ENCODE data around the gene MYH14.
"Not testable (repeated sequence)": the region's sequence is repeated elsewhere in the genome, so short reads cannot be mapped to it uniquely, and the experiment has no call there.

The MYH14 gene

GRCh38 chr19:50222691-50223438, 19.4 kb downstream of the MYH14 start:
- Mint-ChIP-seq H3K4me3 (no peak overlapping the region), H3K36me3 (ENCODE audit: insufficient read depth) (no peaks in the 10 kb centered on the region), H3K27ac (no peak overlapping the region), H3K4me1 (ENCODE audit: low read depth in 2 of 2) (no peaks in the 10 kb centered on the region), H3K9me3 (no peaks in the 10 kb centered on the region), H3K27me3 (peaks cover 6 to 26% of the 10 kb centered on the region in 2 donors)
- no peak for DNase-seq
- no peak for ATAC-seq (replicated peaks)

- no peak overlapping the region for H3K4me3 Mint-ChIP-seq
- H3K27ac Mint-ChIP-seq, result no peak overlapping the region
- H3K4me1 Mint-ChIP-seq (ENCODE audit: low read depth in 2 of 2), result no peaks in the 10 kb centered on the region
- H3K9me3 Mint-ChIP-seq, result no peaks in the 10 kb centered on the region
- peaks cover 6 to 28% of the 10 kb centered on the region in 2 donors for H3K27me3 Mint-ChIP-seq
- DNase-seq (no peak), ATAC-seq (replicated peaks) (no peak)
- no peaks in the 10 kb centered on the region for H3K36me3 Mint-ChIP-seq (ENCODE audit: insufficient read depth)
These were observed 20.0 kb downstream of the MYH14 start for GRCh38 chr19:50223439-50223716.

- Mint-ChIP-seq H3K4me1 (ENCODE audit: low read depth in 2 of 2) (no peaks in the 10 kb centered on the region), H3K36me3 (ENCODE audit: insufficient read depth) (no peaks in the 10 kb centered on the region), H3K9me3 (no peaks in the 10 kb centered on the region), H3K27me3 (peaks cover 14 to 38% of the 10 kb centered on the region in 2 donors), H3K27ac (no peak overlapping the region), H3K4me3 (no peak overlapping the region)
- DNase-seq, result no peak
- no peak for ATAC-seq (replicated peaks)
These were observed 21.7 kb downstream of the MYH14 start for GRCh38 chr19:50224986-50225747.

GRCh38 chr19:50226536-50226935, 23.1 kb downstream of the MYH14 start:
- no peak overlapping the region for H3K27ac Mint-ChIP-seq
- ATAC-seq (replicated peaks) (no peak), DNase-seq (no peak)
- H3K4me1 Mint-ChIP-seq (ENCODE audit: low read depth in 2 of 2), result no peaks in the 10 kb centered on the region
- H3K4me3 Mint-ChIP-seq, result no peak overlapping the region
- H3K36me3 Mint-ChIP-seq (ENCODE audit: insufficient read depth), result no peaks in the 10 kb centered on the region
- H3K27me3 Mint-ChIP-seq, result peaks cover 16 to 45% of the 10 kb centered on the region in 2 donors
- H3K9me3 Mint-ChIP-seq, result no peaks in the 10 kb centered on the region

- H3K9me3 Mint-ChIP-seq; DNase-seq; H3K4me3 Mint-ChIP-seq; H3K36me3 Mint-ChIP-seq (ENCODE audit: insufficient read depth); ATAC-seq (replicated peaks); H3K4me1 Mint-ChIP-seq (ENCODE audit: low read depth in 2 of 2); H3K27ac Mint-ChIP-seq: not testable (repeated sequence)
- H3K27me3 Mint-ChIP-seq, result peaks cover 10 to 33% of the 10 kb centered on the region in 2 donors
These were observed 24.7 kb downstream of the MYH14 start for GRCh38 chr19:50228153-50228552.

- H3K4me1 Mint-ChIP-seq (ENCODE audit: low read depth in 2 of 2), result no peaks in the 10 kb centered on the region
- H3K9me3 Mint-ChIP-seq, result no peaks in the 10 kb centered on the region
- no peak overlapping the region for H3K4me3 Mint-ChIP-seq
- no peak for DNase-seq
- no peak overlapping the region for H3K27ac Mint-ChIP-seq
- no peaks in the 10 kb centered on the region for H3K36me3 Mint-ChIP-seq (ENCODE audit: insufficient read depth)
- no peak for ATAC-seq (replicated peaks)
- peaks cover 10 to 19% of the 10 kb centered on the region in 2 donors for H3K27me3 Mint-ChIP-seq
These were observed 27.2 kb downstream of the MYH14 start for GRCh38 chr19:50230379-50231351.

GRCh38 chr19:50231417-50231816, 28.0 kb downstream of the MYH14 start:
- peaks cover 10 to 19% of the 10 kb centered on the region in 2 donors for H3K27me3 Mint-ChIP-seq
- not testable (repeated sequence) for H3K4me1 Mint-ChIP-seq (ENCODE audit: low read depth in 2 of 2); H3K36me3 Mint-ChIP-seq (ENCODE audit: insufficient read depth); H3K4me3 Mint-ChIP-seq; DNase-seq; H3K27ac Mint-ChIP-seq; ATAC-seq (replicated peaks); H3K9me3 Mint-ChIP-seq

- no peak for DNase-seq
- H3K4me1 Mint-ChIP-seq (ENCODE audit: low read depth in 2 of 2), result no peaks in the 10 kb centered on the region
- H3K36me3 Mint-ChIP-seq (ENCODE audit: insufficient read depth), result no peaks in the 10 kb centered on the region
- peaks cover 10 to 19% of the 10 kb centered on the region in 2 donors for H3K27me3 Mint-ChIP-seq
- H3K9me3 Mint-ChIP-seq, result no peaks in the 10 kb centered on the region
- no peak for ATAC-seq (replicated peaks)
- no peak overlapping the region for H3K27ac Mint-ChIP-seq
- no peak overlapping the region for H3K4me3 Mint-ChIP-seq
These were observed 28.4 kb downstream of the MYH14 start for GRCh38 chr19:50231821-50232220.

- no peaks in the 10 kb centered on the region for H3K9me3 Mint-ChIP-seq
- H3K4me3 Mint-ChIP-seq, result no peak overlapping the region
- no peaks in the 10 kb centered on the region for H3K4me1 Mint-ChIP-seq (ENCODE audit: low read depth in 2 of 2)
- H3K27me3 Mint-ChIP-seq, result peaks cover 10 to 23% of the 10 kb centered on the region in 2 donors
- no peak overlapping the region for H3K27ac Mint-ChIP-seq
- DNase-seq (no peak), ATAC-seq (replicated peaks) (no peak)
- H3K36me3 Mint-ChIP-seq (ENCODE audit: insufficient read depth), result no peaks in the 10 kb centered on the region
These were observed 29.2 kb downstream of the MYH14 start for GRCh38 chr19:50232600-50232999.

GRCh38 chr19:50233308-50233910, 30.0 kb downstream of the MYH14 start:
- Mint-ChIP-seq H3K9me3 (no peaks in the 10 kb centered on the region), H3K27me3 (peaks cover 10 to 29% of the 10 kb centered on the region in 2 donors), H3K36me3 (ENCODE audit: insufficient read depth) (no peaks in the 10 kb centered on the region), H3K4me1 (ENCODE audit: low read depth in 2 of 2) (no peaks in the 10 kb centered on the region), H3K4me3 (no peak overlapping the region), H3K27ac (no peak overlapping the region)
- ATAC-seq (replicated peaks) (no peak), DNase-seq (no peak)

GRCh38 chr19:50237493-50237892, 34.1 kb downstream of the MYH14 start:
- H3K4me1 Mint-ChIP-seq (ENCODE audit: low read depth in 2 of 2); H3K4me3 Mint-ChIP-seq; DNase-seq; H3K27ac Mint-ChIP-seq; H3K36me3 Mint-ChIP-seq (ENCODE audit: insufficient read depth); ATAC-seq (replicated peaks); H3K9me3 Mint-ChIP-seq: not testable (repeated sequence)
- peaks cover 10 to 37% of the 10 kb centered on the region in 2 donors for H3K27me3 Mint-ChIP-seq

GRCh38 chr19:50238043-50238442, 34.6 kb downstream of the MYH14 start:
- no peak for ATAC-seq (replicated peaks)
- Mint-ChIP-seq H3K27ac (no peak overlapping the region), H3K4me3 (no peak overlapping the region), H3K27me3 (peaks cover 10 to 37% of the 10 kb centered on the region in 2 donors), H3K36me3 (ENCODE audit: insufficient read depth) (no peaks in the 10 kb centered on the region), H3K4me1 (ENCODE audit: low read depth in 2 of 2) (no peaks in the 10 kb centered on the region), H3K9me3 (no peaks in the 10 kb centered on the region)
- no peak for DNase-seq

- Mint-ChIP-seq H3K27me3 (peaks cover 21 to 47% of the 10 kb centered on the region in 2 donors), H3K36me3 (ENCODE audit: insufficient read depth) (no peaks in the 10 kb centered on the region), H3K27ac (no peak overlapping the region), H3K9me3 (no peaks in the 10 kb centered on the region), H3K4me1 (ENCODE audit: low read depth in 2 of 2) (no peaks in the 10 kb centered on the region), H3K4me3 (no peak overlapping the region)
- DNase-seq (no peak), ATAC-seq (replicated peaks) (no peak)
These were observed 36.6 kb downstream of the MYH14 start for GRCh38 chr19:50239921-50240590.
